Fibroblast of skin of left quadriceps (primary cell): Measurements from ENCODE around the gene DPYD.

Experiments
- DNase-seq, 2 experiments: peaks; one replicate each; pipeline ENCODE4 v3.0.0-alpha.2; 2013; ENCODE audit warnings: low read depth in 2 of 2

Gene DPYD

DNA sequence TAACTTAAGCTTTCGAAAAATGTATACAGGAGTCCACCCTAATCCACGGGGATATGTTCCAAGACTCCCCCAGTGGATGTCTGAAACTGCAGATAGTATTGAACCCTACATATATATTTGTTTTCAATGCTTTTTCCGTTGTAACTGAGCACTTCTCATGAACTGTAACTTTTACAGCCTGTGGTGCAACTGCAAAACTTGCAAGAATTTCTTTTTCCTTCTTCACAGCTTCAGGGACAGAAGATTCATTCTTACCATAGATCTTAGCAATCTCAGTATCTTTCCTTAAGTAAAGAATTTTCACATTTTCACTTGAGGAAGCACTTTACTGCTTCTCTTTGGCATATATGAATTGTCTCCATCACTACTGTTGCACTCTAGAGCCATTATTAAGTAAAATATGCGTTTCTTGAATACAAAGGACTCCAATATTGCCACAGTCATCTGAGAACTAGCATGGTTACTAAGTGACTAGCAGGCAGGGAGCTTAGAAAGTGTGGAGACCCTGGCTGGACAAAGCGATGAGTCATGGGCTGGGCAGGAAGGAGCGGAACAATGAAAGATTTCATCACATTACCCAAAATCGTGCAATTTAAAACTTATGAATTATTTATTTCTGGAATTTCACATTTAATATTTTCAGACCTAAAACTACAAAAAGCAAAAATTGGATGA, 14.1 kb downstream of the DPYD start:
- DNase-seq: peak in 1 of 2 experiments; percentile 38

DNA sequence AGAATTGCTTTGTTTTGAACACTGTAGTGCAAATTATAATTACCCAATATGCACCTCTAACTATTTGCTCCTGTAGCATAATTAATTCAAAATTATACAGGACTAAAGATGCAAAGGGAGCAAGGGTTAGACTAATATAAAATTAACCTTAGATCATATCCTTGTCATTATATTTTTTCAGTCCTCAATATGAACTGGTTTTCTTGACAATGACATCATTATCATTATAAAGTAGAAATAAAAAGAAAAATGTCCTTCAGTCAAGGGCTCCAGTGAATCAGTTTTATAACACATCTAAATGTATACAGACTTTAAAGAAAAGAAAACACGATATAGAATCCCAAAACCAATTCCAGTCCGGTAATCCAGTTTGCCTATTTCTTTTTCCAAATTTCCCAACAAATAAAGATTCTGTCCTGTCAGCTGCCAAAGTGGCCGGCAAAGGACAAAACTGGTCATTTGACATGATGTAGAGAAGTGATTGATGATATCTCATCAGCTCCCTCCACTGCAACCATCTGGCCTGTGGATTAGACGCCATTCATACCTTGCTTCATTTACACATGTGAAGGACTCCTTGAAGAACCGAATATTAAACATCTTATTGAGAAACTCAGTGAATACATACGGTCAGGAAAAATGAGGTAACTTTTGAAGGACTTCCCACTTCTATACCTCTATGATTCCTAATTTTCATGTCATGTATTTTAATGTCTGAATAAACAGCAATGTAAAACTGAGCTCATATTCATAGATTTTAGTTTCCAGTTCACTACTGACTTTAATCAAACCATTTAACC, 15.5 kb downstream of the DPYD start:
- no peak for DNase-seq

DNA sequence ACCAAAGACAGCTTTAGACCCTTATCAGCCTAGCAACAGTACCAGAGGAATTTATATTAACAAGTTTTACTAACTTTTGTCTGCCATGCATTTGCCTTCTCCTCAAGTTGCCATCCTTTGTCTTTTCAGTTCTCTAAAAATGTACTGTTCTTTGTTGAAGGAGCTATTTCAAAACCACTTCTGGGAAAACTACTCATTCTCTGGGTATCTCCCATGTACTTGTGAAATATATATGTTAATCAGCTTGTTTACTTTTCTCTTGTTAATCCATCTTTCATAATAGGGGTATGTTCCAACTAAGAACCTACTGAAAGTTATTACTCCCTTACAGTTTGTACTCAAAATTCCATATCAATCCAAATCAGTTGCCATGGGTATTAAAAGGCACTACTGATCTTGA, 16.3 kb downstream of the DPYD start:
- no peak for DNase-seq

DNA sequence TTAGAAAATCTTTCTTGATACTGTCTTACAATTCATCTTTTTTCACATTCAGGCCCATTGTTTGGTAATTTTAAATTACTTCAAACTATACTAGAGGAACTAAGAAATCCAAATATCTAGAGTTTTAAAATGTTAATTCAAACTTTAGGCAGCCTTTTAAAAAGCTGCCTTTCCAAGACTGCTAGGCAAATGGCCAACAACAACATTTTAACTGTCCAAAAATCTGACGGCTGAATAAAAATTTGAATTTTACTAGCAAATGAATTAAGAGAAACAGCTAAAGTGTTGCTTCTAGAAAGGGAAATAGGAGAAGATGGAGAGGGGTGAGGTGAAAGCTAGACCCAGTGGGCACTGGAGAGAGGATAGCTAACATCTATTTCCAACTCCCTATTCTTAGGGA, 17.2 kb downstream of the DPYD start:
- no peak for DNase-seq

DNA sequence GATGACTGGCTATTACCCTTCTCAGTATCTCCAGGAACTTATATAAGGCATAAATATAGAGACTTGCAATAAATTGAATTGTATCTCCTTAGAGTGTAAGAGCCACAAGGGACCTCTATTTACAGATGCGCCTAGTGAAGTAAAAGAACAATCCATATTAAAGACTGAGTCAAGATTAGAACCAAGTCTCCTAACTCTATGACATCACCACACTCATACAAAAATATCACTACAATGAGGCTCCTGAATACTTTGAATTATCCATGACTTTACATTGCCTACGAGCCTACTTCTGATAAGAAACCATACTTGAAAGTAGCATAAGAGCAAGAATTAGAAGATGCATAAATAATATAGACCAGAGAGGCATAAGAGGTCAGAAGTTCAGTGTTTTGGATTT, 18.8 kb downstream of the DPYD start:
- no peak for DNase-seq

DNA sequence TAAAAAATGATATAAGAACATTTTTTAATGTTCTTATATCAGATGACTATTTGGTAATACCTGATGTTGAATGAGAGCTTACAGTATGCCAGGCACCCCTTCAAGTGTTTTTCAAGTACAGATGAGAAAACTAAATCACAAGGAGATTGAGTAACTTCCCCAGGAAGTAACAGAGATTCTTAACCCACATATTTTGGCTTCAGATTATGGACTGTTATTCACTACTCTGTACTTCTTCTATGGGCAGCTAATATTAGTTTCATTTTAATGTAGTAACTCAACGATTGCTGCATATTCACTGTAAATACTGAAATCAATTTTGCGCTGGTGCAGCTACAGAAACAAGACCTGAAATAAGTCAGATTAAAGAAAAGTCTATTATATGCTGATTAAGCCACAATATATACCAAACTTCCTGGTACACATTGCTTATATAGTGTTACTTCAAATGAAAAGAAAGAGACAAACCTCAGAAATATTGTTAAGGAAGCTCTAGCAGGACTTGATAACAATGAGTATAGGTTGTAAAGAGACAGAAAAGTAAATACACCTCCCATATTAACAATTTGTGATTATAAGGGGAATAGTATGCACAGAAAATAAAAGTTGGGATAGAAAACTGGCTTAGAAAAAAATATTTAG, 19.7 kb downstream of the DPYD start:
- no peak for DNase-seq

DNA sequence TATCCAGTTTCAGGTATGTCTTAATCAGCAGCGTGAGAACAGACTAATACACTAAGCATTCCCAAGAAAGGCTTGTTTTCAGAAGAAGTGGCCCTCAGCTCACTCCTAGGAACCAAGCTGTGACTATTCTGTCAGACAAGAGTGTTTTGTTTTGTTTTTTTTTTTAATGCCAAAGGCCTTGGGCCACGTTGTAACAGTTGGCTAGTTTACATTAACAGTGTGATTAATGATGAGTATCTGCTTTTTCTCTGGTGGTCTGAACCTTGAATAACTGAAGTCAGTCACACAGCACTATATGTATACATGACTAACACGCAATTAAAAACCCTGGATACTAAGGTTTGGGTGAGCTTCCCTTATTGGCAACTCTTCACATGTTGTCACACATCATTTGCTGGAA, 21.9 kb downstream of the DPYD start:
- no peak for DNase-seq

DNA sequence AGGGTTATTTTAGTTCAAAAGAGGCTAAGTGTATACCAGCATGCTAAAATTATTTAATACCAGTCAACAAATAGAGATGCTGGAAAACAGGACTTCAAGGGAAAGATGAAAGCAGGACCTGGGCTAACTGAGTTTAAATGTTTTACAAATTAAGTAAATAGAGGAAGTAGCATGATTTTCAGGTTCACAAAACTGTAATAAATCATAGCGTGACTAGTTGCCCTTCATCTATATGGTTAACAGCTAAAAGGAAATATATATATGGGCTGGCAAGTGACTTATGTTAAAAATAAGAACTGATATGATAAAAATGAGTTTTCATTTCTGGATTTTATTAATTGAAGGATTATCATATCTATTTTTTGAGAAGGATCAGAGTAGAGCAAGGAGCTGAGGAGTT, 25.6 kb downstream of the DPYD start:
- no peak for DNase-seq

DNA sequence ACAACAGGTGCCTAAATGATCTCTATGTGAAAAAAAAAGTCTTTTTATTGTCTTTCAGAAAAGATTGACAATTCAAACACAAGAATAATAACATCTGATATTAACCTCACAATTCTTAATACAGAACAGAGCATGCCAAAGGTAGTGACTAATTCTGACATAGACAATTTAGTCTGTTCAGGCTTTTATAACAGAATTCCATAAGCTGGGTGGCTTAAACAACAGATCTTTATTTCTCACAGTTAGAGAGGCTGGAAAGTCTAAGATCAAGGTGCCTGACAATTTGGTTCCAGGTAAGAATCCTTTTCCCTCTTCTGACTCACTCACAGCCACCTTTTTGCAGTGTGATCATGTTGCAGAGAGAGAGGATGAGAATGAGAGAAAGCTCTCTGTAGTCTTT, 27.0 kb downstream of the DPYD start:
- DNase-seq: no peak

DNA sequence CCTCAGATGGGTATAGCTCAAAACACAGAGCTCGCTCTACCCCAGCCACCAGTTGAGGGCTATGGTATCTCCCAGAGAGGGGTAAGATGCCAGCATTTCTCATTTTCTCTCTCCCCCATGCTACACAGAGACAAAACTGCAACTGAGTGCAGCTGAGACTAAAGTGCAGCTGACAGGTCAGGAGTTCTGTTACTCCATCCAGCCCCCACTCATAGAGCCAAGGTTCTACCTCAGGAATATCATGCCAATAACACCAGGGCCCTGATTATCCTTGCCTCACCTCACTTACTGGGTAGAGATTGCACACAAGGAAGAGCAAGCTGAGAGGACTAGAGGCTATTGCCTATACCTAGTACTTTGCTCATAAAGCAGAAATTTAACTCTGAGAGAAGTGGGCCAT, 34.6 kb downstream of the DPYD start:
- DNase-seq: no peak

DNA sequence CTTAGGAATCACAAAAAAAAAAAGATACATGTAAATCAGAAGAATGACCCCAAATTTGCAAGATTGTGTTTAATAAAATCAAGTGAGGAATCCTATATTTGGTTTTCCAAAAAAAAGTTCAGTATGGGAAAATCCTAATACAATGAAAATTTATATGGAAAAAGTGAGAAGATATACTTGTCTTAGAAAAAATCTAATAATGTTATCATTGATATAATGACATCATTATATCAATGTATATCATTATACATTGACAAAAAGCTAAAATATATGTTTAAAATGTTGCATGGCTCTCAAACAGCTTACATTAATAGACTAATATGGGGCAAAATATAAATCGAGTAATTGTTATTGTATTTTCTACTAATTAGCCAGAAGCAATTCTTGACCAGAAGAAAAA, 37.0 kb downstream of the DPYD start:
- DNase-seq: no peak

DNA sequence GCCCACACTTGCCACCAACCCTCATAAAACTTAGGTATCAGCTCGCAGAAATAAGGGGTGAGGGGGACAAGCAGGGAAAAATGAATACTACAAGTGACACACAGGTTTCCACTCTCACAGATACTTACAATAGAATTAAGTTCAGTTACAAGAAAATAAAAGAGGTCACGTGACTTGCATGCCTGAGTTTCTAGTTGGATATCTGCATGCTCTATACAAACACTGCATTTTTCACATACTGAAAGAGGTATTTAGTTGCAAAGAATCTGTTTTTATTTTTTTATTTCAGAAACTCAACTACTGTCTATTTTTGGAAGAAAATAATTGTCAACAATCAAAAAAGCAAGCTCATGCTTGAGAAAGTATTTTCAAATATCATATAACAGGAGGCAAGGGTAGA, 43.5 kb downstream of the DPYD start:
- no peak for DNase-seq

DNA sequence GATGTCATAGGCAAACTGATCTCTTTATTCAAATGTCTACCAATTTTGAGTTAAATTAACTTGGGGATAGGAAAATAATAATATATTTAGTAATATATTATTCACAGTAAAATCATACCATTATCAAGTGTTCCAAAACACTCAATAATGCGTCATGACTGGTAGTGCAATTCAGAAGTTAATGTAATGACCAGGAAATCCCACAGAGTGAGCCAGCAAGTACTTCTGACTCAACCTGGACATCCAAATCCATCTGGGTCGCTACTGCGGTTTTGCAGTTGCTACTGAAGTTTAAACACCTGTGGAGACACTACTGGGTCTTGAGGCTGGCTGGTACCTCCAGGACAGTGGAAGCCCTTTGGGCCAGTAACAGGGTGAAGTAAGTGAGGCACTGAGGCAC, 44.8 kb downstream of the DPYD start:
- no peak for DNase-seq

DNA sequence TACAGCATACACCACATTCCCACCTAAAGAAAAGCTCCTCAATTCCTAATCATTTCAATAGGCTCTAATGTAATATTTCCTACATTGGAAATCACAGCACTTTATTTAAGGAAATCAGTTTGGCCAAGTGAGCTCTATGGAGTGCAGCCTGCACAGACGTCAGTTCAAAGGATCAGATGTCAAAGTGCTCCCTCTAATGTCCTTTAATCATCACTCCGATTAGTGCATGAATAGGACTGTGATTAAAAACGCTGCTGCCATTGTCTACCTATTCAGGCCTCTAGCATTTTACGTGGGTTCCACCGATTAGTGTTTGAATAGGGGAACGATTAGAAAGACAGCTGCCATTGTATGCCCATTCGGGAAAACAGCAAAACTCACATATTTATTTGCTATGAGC, 50.2 kb downstream of the DPYD start:
- no peak for DNase-seq

DNA sequence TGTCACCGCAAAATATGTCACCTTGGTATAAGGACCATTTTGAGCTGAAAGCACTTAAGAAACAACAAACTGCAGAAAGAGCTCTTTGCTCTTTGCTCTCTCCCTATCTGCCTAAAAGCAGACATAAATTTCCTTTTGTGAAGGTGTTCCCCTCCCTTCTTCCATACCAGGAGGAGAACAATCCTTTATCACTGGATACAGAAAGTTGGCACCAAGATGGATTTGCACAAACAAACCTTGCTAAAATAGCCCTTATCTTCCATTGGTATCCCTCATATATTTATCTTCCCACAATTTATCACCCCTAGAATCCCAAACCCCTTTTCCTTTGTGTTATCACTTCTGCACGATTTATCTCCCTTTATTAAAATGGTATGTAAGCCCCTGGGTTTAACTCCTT, 51.4 kb downstream of the DPYD start:
- no peak for DNase-seq

DNA sequence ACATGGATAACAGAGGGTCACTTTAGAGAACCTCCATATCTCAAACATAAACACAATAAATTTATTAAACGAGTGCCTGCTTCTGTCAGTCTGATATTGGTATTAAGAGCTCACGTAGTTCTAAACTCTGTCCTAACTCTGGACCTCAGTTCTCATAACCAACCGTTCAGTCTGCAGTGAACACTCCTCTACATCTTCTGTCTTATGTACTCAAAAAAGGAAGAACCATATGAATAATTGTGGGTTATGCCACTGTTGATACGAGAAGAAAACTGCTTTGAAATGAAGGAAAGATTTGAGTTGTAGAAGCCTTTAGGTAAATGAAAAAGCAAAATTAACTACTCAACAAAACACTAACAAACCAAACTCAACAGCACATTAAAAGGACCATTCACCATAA, 53.7 kb downstream of the DPYD start:
- DNase-seq: no peak

DNA sequence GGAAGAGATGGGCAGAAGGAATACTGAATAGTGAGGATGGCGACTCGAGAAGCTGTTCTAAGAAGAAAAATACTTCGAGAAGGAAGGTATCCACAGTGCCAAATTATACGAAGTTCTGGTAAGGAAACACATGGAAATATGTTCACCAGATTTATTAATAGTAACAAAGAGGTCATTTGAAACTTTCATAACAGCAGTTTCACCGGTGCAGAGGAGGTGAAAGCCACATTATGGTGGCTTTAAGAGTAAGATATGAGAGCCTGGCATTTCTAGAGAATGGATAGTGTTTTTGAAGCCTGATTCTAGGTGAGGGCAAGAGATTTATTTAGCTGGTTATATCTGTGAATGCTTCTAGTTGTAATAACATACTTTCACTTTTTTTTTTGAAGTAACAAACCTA, 56.2 kb downstream of the DPYD start:
- DNase-seq: no peak

DNA sequence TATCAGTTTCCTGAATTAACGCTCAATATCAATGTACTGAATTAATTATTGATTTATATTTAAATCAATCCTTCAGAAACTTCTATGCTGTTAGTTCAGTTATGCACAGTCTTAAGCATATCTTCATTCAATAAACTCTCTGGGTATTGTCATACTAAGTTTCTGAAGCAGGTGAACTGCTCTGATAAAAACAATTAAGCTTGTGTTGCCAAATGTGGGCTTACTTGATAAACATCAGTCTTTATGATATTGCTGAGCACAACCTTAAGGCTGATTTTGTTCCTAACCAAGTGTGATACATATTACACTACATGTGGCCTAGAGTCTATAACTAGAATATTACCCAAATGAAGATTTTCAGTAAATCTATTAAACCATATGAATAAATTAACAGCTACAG, 67.6 kb downstream of the DPYD start:
- no peak for DNase-seq

DNA sequence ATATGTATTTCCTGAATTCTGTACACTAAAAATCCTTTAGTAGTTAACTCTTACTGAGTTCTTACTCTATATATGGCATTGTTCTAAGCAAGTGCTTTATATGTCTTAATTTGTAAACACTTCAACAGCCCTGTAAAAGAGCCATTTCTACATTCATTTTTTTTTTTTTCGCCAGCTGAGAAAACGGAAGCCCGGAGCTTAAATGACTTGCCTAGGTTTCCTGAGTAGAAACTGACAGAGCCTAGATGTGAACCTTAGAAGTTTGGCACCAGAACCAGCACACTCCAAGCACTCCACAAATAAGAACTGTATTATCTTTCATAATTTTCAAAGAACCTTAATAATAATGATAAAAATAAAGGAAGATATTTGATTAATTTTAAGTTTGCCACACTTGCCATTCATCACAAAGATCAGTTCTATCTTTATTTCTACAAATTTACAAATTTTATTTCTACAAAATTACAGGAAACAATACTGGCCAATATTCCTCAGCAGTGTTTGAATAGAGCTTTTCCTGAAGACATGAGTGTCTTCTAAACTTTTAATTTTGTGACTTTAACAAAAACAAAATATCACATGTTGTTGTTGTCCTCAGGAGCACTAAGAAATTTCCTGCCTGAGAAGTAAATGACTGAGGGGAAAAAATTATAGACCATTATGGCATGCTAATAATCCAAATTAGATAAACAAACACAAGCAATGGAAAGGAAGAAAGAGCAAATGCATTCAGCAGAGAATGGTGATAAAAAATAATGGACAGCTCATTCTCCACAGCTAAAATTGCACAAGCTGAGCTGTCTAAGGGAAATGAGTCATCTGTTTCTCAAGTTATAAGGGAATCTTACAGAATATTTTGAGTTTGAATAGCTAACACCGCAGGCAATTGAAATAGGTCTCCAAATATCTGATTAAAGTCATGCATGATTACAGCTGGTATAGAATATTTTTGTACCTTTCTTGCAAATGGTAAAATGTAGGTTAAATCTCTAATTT, 71.2 kb downstream of the DPYD start:
- DNase-seq: peak; percentile 66 to 73

DNA sequence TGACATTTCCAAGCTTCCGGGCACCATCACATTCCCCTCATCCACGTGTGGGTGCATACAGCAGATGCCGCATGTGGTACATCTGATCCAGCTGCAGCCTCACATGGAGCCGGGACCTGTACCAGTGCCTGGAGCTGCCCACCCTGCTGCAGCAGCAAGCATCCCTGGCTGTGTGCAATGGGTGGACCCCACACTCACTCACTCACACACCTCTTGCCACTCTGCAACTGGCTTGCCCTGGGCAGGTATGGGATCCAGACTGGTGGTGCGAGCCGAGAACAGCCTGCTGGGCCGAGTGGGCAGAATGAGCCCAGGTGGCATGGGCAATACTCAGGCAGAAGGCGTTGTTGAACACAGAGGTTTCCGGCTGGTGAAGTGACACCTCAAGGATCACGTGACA, 75.0 kb downstream of the DPYD start:
- no peak for DNase-seq

DNA sequence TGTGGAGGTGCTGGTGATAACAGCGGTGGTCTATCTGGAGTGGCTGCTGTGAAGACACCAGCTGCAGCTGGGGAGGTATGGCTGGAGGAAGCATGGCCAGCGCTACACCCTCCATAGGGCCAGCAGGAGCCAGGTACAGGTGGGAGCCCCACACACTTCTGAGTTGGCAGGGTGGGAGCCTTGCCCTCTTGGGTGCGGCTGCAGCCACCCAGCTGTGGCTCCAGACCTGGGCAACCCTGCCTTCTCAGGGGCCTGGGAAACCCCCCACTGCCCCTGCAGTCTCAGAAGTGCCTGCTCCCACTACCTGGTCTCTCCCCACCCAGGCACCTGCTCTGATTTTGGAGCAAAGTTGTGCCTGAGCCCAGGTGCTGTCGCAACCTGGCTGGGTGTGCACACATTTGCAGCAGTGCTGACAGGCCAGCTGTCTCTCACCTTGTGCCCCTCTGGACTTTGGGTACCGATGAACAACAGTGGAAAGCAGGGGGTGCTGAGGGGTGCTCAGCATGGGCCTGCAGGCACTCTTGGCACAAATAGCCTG, 76.2 kb downstream of the DPYD start:
- no peak for DNase-seq

DNA sequence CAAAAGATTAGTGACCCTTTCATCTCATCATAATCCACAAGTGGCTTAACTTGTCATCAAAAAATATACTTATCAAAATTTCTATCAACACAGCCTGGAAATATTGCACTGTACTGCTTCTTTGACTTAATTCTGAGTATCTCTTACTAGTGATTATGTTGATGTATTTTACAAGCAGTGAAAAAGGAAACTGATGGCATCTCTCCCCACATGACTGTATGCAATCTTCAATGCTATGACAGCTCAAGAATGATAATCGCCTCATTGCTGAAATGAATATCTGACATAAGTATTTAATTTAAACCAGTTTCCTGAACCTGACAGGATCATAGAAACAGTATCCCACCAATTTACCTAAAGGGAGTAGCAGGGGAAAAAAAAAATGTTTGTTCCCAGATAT, 79.5 kb downstream of the DPYD start:
- no peak for DNase-seq
